WTC11 (cell line): ENCODE measurements around the gene EVX1. TPM values are rescaled to one million over a fixed set of nuclear protein-coding genes. Genes with fewer than 3 reads are reported as not detected.

Experiments
- ATAC-seq: fragments of 200-7000 bp; cut with Tn5 transposase; 2 replicates; pipeline ENCODE4 v1.10.0; 2021; ENCODE audit warnings: mild to moderate bottlenecking, moderate library complexity
- CTCF ChIA-PET: fragments of 300-600 bp; sonication (Branson Sonifier 250); formaldehyde crosslinking; loops from one replicate; lab custom pipeline; 2021; ENCODE audit warnings: antibody characterized with exemption; lab: Charles Lee
- POLR2A ChIA-PET: fragments of 350-600 bp; sonication (Branson Sonifier 250); formaldehyde crosslinking; loops from one replicate; lab custom pipeline; 2021; ENCODE audit warnings: antibody characterized with exemption; lab: Charles Lee
- DNase-seq: peaks from one replicate; pipeline ENCODE4 v3.0.0; 2021; ENCODE audit warnings: low spot score
- H3K27ac Mint-ChIP-seq: 2 replicates; pipeline ENCODE4 v1.8.0; 2021; ENCODE audit warnings: mixed read lengths
- H3K27me3 Mint-ChIP-seq: 2 replicates; pipeline ENCODE4 v1.8.0; 2021; ENCODE audit warnings: low read depth, mild to moderate bottlenecking, moderate library complexity, mixed read lengths
- H3K36me3 Mint-ChIP-seq: 2 replicates; pipeline ENCODE4 v1.8.0; 2021; ENCODE audit warnings: mixed read lengths
- H3K4me1 Mint-ChIP-seq: 2 replicates; pipeline ENCODE4 v1.8.0; 2022; ENCODE audit warnings: mixed read lengths
- H3K4me3 Mint-ChIP-seq: 2 replicates; pipeline ENCODE4 v1.8.0; 2021; ENCODE audit warnings: mild to moderate bottlenecking, moderate library complexity, mixed read lengths
- H3K9me3 Mint-ChIP-seq: 2 replicates; pipeline ENCODE4 v1.8.0; 2021; ENCODE audit warnings: mixed read lengths
- E2F1 ChIP-seq: sonication (generic); formaldehyde crosslinking; IDR thresholded peaks from 2 replicates; pipeline ENCODE4 v1.8.0; 2022; ENCODE audit warnings: mild to moderate bottlenecking, missing genetic modification reagents
- E2F5 ChIP-seq: sonication (generic); formaldehyde crosslinking; IDR thresholded peaks from 2 replicates; pipeline ENCODE4 v1.8.1; 2022; ENCODE audit warnings: mild to moderate bottlenecking, moderate library complexity, missing genetic modification reagents
- ESRRA ChIP-seq: sonication (generic); formaldehyde crosslinking; IDR thresholded peaks from 2 replicates; pipeline ENCODE4 v1.8.1; 2022; ENCODE audit warnings: mild to moderate bottlenecking, missing genetic modification reagents, borderline replicate concordance
- IRF1 ChIP-seq: sonication (generic); formaldehyde crosslinking; IDR thresholded peaks from 2 replicates; pipeline ENCODE4 v1.8.0; 2023; ENCODE audit warnings: missing genetic modification reagents
- MXD4 ChIP-seq: fragments of 250-450 bp; sonication (Bioruptor Pico); IDR thresholded peaks from 2 replicates; pipeline ENCODE4 v1.8.0; 2021; ENCODE audit warnings: mild to moderate bottlenecking, moderate library complexity, borderline replicate concordance
- NFE2L1 ChIP-seq: sonication (generic); formaldehyde crosslinking; IDR thresholded peaks from 2 replicates; pipeline ENCODE4 v1.8.1; 2023; ENCODE audit warnings: missing genetic modification reagents
- OVOL2 ChIP-seq: fragments of 250-450 bp; sonication (Bioruptor Pico); IDR thresholded peaks from 2 replicates; pipeline ENCODE4 v1.9.0; 2021; ENCODE audit warnings: mild to moderate bottlenecking, borderline replicate concordance
- PRRX2 ChIP-seq: fragments of 250-450 bp; sonication (Bioruptor Pico); IDR thresholded peaks from 2 replicates; pipeline ENCODE4 v1.8.0; 2021; ENCODE audit warnings: mild to moderate bottlenecking
- RORB ChIP-seq: fragments of 250-450 bp; sonication (Bioruptor Pico); IDR thresholded peaks from 2 replicates; pipeline ENCODE4 v1.9.0; 2021; ENCODE audit warnings: mild to moderate bottlenecking
- SOX15 ChIP-seq: fragments of 250-450 bp; sonication (Bioruptor Pico); IDR thresholded peaks from 2 replicates; pipeline ENCODE4 v1.9.0; 2021; ENCODE audit warnings: mild to moderate bottlenecking
- TCF7 ChIP-seq: sonication (generic); formaldehyde crosslinking; IDR thresholded peaks from 2 replicates; pipeline ENCODE4 v1.8.0; 2022; ENCODE audit warnings: mild to moderate bottlenecking, low read depth, missing genetic modification reagents, moderate library complexity
- TP53 ChIP-seq: sonication (generic); formaldehyde crosslinking; IDR thresholded peaks from 2 replicates; pipeline ENCODE4 v1.8.1; 2023; ENCODE audit warnings: mild to moderate bottlenecking, missing genetic modification reagents
- ZMAT4 ChIP-seq: fragments of 250-450 bp; sonication (Bioruptor Pico); IDR thresholded peaks from 2 replicates; pipeline ENCODE4 v1.9.0; 2021; ENCODE audit warnings: mild to moderate bottlenecking
- ZNF423 ChIP-seq: fragments of 250-450 bp; sonication (Bioruptor Pico); IDR thresholded peaks from 2 replicates; pipeline ENCODE4 v2.1.2; 2022; ENCODE audit warnings: mild to moderate bottlenecking, moderate library complexity
- total RNA-seq: library from RNA; stranded (reverse); gene quantifications from 3 replicates; pipeline ENCODE4 v1.2.3, GENCODE V29; 2021
- TF ChIP-seq, protein P1 (sequence below): fragments of 250-450 bp; sonication (Bioruptor Pico); IDR thresholded peaks from 2 replicates; pipeline ENCODE4 v1.9.0; 2021; ENCODE audit warnings: moderate library complexity, mild to moderate bottlenecking, inconsistent platforms, borderline replicate concordance
- TF ChIP-seq, protein P2 (sequence below): sonication (generic); formaldehyde crosslinking; IDR thresholded peaks from 2 replicates; pipeline ENCODE4 v1.8.0; 2023; ENCODE audit warnings: mild to moderate bottlenecking, missing genetic modification reagents
- TF ChIP-seq, protein P3 (sequence below): fragments of 250-450 bp; sonication (Bioruptor Pico); IDR thresholded peaks from 2 replicates; pipeline ENCODE4 v1.9.0; 2021; ENCODE audit warnings: mild to moderate bottlenecking
- TF ChIP-seq, protein P4 (sequence below): fragments of 200-600 bp; IDR thresholded peaks from 2 replicates; pipeline ENCODE4 v1.8.0; 2022; ENCODE audit warnings: antibody characterized with exemption

EVX1 gene
- total RNA-seq, 1 experiment from 2014 or later = not detected

DNA sequence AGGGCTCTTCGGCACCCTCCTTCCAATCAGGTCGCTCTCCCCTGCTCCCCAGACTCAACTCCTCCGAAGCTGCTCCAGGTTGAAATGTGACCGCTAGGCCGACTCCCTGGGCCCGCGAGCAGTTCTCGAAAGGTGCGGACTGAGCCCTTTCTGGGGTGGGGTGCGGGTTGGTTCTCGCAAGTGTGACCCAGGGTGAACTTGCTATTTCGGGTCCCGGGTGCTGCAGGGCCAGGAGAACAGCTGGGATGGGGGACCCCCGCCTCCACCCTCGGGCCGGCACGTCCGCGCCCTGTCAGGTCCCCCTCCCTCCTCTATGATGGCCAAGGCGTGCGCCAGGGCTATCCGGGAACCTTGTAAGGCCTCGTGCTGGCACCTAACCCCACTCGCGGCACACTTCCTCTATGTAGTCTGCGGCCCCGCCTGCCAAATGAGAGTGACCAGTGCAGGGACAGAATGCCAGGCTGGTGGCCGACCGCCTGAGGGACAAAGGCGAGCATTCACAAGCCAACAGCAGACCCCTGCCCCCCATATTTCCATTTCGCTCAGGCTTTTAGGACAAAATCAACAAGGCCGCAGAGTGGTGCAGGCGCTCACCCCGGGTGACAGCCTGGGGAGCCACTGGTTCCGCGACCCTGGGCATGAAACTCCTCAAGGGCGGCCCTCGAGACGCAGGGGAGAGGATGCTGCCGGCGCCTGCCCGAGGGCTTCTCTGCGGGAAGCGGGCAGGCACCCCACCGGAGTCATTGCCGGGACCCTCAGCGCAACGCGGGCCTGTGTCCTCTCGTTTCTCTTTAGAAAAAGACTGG lies 29.0 kb upstream of the EVX1 start:
- Mint-ChIP-seq H3K36me3 (no peaks in the 10 kb centered on the region), H3K27me3 (peaks cover 100% of the 10 kb centered on the region), H3K9me3 (no peaks in the 10 kb centered on the region), H3K4me3 (peak overlapping the region; percentile 54), H3K27ac (no peak overlapping the region), H3K4me1 (peaks cover 32% of the 10 kb centered on the region)
- DNase-seq = no peak
- POLR2A ChIA-PET = no interaction called here
- CTCF ChIA-PET = interaction anchor here (0.7 kb wide), 1 partner anchor 561 kb away, joined by 3 read pairs; no protein-coding TSS in a partner anchor
- ATAC-seq = peak; percentile 46
- TF ChIP-seq RORB = no peak
- peak; percentile 15; the same call in 1 of the 2 replicates for TF ChIP-seq ZNF423 (CRISPR knock-in tag)
- TF ChIP-seq NFE2L1 = no peak
- TF ChIP-seq, protein P1, sequence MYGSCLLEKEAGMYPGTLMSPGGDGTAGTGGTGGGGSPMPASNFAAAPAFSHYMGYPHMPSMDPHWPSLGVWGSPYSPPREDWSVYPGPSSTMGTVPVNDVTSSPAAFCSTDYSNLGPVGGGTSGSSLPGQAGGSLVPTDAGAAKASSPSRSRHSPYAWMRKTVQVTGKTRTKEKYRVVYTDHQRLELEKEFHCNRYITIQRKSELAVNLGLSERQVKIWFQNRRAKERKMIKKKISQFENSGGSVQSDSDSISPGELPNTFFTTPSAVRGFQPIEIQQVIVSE = no peak
- no peak for TF ChIP-seq E2F5 (CRISPR knock-in tag)

DNA sequence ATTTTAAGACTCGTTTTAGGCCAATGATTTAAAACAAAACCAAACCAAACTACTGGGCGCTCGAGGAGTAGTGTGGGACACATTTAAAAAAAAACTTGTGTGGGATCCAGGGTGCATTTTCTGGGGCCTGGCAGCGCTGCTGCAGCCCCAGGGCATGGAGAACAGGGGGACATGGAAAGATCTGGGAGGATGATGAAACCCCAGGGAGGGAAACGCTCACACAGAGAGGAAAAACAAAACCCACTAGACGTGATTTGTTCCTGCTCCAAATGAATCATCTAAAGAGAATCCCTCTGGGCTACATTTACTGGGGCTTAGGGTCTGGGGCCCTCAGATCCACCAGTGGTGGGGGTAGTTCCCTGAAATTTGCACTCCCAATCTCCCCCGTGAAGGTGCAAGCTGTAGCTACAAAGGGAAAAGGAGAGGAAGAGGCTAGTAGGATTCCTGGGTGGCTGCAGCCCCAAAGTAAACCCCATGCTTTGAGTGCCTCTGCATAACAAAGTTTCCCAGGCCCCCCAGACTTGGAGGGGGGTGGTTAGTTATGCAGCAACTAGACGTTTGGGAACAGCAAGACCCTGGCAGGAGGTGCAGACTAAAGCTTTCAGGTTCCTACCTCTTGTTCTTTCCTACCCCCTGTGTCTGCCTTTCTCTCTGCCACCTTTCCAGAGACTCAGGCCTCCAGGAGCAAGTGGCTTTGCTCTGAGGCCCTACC lies 28.2 kb upstream of the EVX1 start:
- ATAC-seq (peak; percentile 23), DNase-seq (no peak)
- peaks cover 32% of the 10 kb centered on the region for H3K4me1 Mint-ChIP-seq
- H3K27me3 Mint-ChIP-seq = peaks cover 100% of the 10 kb centered on the region
- H3K27ac Mint-ChIP-seq = no peak overlapping the region
- no peaks in the 10 kb centered on the region for H3K36me3 Mint-ChIP-seq
- H3K9me3 Mint-ChIP-seq = no peaks in the 10 kb centered on the region
- CTCF ChIA-PET = interaction anchor here (2.1 kb wide), 1 partner anchor 35 kb away, joined by 5 read pairs; no protein-coding TSS in a partner anchor
- POLR2A ChIA-PET = no interaction called here
- H3K4me3 Mint-ChIP-seq = no peak overlapping the region
- TF ChIP-seq SOX15 (CRISPR knock-in tag) = no peak
- TF ChIP-seq PRRX2 (CRISPR knock-in tag) = no peak
- peak; percentile 74 for TF ChIP-seq ZNF423 (CRISPR knock-in tag)
- TF ChIP-seq, protein P2, sequence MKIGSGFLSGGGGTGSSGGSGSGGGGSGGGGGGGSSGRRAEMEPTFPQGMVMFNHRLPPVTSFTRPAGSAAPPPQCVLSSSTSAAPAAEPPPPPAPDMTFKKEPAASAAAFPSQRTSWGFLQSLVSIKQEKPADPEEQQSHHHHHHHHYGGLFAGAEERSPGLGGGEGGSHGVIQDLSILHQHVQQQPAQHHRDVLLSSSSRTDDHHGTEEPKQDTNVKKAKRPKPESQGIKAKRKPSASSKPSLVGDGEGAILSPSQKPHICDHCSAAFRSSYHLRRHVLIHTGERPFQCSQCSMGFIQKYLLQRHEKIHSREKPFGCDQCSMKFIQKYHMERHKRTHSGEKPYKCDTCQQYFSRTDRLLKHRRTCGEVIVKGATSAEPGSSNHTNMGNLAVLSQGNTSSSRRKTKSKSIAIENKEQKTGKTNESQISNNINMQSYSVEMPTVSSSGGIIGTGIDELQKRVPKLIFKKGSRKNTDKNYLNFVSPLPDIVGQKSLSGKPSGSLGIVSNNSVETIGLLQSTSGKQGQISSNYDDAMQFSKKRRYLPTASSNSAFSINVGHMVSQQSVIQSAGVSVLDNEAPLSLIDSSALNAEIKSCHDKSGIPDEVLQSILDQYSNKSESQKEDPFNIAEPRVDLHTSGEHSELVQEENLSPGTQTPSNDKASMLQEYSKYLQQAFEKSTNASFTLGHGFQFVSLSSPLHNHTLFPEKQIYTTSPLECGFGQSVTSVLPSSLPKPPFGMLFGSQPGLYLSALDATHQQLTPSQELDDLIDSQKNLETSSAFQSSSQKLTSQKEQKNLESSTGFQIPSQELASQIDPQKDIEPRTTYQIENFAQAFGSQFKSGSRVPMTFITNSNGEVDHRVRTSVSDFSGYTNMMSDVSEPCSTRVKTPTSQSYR (CRISPR knock-in tag) = no peak

DNA sequence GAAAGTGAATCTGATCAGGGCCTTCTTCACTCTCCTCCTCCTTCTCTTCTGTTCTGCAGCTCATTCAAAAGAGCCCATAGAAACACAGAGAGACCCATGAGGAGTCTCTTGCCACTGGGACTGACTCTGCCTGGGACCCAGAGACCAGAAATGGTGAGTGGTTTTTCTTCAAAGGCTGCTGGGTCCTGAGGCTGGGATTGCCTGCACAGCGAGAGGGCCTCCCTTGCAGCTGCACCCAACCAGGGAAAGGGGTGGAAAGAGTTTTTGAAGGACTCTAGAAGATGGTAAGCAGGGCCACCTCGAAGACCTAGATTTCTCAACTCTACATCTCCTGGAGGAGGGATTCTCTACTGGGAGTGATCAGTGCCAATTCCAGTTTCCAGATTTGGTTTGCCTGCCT lies 27.2 kb upstream of the EVX1 start:
- POLR2A ChIA-PET = no interaction called here
- no peak for DNase-seq
- Mint-ChIP-seq H3K27me3 (peaks cover 100% of the 10 kb centered on the region), H3K27ac (no peak overlapping the region), H3K4me3 (no peak overlapping the region), H3K4me1 (peaks cover 38% of the 10 kb centered on the region), H3K36me3 (no peaks in the 10 kb centered on the region), H3K9me3 (no peaks in the 10 kb centered on the region)
- CTCF ChIA-PET = interaction anchor here (2.1 kb wide), 1 partner anchor 36 kb away, joined by 5 read pairs; no protein-coding TSS in a partner anchor
- ATAC-seq = no peak
- TF ChIP-seq IRF1 (CRISPR knock-in tag) = no peak
- no peak for TF ChIP-seq OVOL2 (CRISPR knock-in tag)
- TF ChIP-seq E2F1 (CRISPR knock-in tag) = no peak
- no peak for TF ChIP-seq ESRRA (CRISPR knock-in tag)
- TF ChIP-seq MXD4 (CRISPR knock-in tag) = no peak
- TF ChIP-seq, protein P3, sequence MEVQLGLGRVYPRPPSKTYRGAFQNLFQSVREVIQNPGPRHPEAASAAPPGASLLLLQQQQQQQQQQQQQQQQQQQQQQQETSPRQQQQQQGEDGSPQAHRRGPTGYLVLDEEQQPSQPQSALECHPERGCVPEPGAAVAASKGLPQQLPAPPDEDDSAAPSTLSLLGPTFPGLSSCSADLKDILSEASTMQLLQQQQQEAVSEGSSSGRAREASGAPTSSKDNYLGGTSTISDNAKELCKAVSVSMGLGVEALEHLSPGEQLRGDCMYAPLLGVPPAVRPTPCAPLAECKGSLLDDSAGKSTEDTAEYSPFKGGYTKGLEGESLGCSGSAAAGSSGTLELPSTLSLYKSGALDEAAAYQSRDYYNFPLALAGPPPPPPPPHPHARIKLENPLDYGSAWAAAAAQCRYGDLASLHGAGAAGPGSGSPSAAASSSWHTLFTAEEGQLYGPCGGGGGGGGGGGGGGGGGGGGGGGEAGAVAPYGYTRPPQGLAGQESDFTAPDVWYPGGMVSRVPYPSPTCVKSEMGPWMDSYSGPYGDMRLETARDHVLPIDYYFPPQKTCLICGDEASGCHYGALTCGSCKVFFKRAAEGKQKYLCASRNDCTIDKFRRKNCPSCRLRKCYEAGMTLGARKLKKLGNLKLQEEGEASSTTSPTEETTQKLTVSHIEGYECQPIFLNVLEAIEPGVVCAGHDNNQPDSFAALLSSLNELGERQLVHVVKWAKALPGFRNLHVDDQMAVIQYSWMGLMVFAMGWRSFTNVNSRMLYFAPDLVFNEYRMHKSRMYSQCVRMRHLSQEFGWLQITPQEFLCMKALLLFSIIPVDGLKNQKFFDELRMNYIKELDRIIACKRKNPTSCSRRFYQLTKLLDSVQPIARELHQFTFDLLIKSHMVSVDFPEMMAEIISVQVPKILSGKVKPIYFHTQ (CRISPR knock-in tag) = no peak
- TF ChIP-seq TCF7 (CRISPR knock-in tag) = no peak
- TF ChIP-seq ZMAT4 (CRISPR knock-in tag) = no peak
- no peak for TF ChIP-seq TP53 (CRISPR knock-in tag)
- TF ChIP-seq, protein P4, sequence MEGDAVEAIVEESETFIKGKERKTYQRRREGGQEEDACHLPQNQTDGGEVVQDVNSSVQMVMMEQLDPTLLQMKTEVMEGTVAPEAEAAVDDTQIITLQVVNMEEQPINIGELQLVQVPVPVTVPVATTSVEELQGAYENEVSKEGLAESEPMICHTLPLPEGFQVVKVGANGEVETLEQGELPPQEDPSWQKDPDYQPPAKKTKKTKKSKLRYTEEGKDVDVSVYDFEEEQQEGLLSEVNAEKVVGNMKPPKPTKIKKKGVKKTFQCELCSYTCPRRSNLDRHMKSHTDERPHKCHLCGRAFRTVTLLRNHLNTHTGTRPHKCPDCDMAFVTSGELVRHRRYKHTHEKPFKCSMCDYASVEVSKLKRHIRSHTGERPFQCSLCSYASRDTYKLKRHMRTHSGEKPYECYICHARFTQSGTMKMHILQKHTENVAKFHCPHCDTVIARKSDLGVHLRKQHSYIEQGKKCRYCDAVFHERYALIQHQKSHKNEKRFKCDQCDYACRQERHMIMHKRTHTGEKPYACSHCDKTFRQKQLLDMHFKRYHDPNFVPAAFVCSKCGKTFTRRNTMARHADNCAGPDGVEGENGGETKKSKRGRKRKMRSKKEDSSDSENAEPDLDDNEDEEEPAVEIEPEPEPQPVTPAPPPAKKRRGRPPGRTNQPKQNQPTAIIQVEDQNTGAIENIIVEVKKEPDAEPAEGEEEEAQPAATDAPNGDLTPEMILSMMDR = no peak
